HEK293 (cell line): Measurements from ENCODE around the gene YAE1.

Source experiments
- CTCF ChIA-PET: fragments of 350-600 bp; formaldehyde crosslinking; extraction: SDS; loops from one replicate; lab custom pipeline; 2021; ENCODE audit warnings: antibody characterized with exemption; lab: Yijun Ruan, JAX
- POLR2A ChIA-PET: fragments of 300-600 bp; formaldehyde crosslinking; extraction: SDS; loops from one replicate; lab custom pipeline; 2020; ENCODE audit warnings: antibody characterized with exemption, inconsistent platforms; lab: Yijun Ruan, JAX
- H3K27ac ChIP-seq: fragments of 200-500 bp; sonication (Bioruptor generic); 2 replicates; pipeline ENCODE4 v1.5.1; 2014; ENCODE audit warnings: low read depth, low read length, control low read depth, inconsistent platforms; ENCODE audit errors: extremely low read depth
- H3K36me3 ChIP-seq, 2 experiments: fragments of 200-500 bp in 1 of 2; sonication (Bioruptor generic) in 1 of 2; 1 replicate in 1 of 2; 2 replicates in 1 of 2; pipeline ENCODE4 v1.5.1; 2014 to 2017; ENCODE audit warnings: inconsistent platforms in 2 of 2, low read length in 2 of 2; ENCODE audit not compliant: control insufficient read depth in 2 of 2, insufficient read depth in 1 of 2
- H3K4me1 ChIP-seq: fragments of 200-500 bp; sonication (Bioruptor generic); 2 replicates; pipeline ENCODE4 v1.5.1; 2014; ENCODE audit warnings: mild to moderate bottlenecking, low read length, inconsistent platforms; ENCODE audit not compliant: control insufficient read depth, insufficient read depth
- H3K4me3 ChIP-seq: 2 replicates; pipeline ENCODE4 v1.5.1; 2011; ENCODE audit warnings: low read depth, mild to moderate bottlenecking, control low read depth, low read length, moderate library complexity
- H3K9me3 ChIP-seq: fragments of 200-500 bp; sonication (Bioruptor generic); 2 replicates; pipeline ENCODE4 v1.5.1; 2014; ENCODE audit warnings: low read depth, low read length, inconsistent platforms; ENCODE audit not compliant: control insufficient read depth, insufficient read depth
- HOXD13 ChIP-seq: sonication (generic); formaldehyde crosslinking; IDR thresholded peaks from 2 replicates; pipeline ENCODE4 v1.8.0; 2022; ENCODE audit warnings: missing genetic modification reagents, borderline replicate concordance
- KLF16 ChIP-seq: fragments of 450-650 bp; formaldehyde crosslinking; IDR thresholded peaks from 2 replicates; pipeline ENCODE4 v1.5.1; 2017; ENCODE audit warnings: missing biosample characterization, missing genetic modification characterization
- KLF8 ChIP-seq: fragments of 450-650 bp; formaldehyde crosslinking; IDR thresholded peaks from 2 replicates; pipeline ENCODE4 v1.5.1; 2016; ENCODE audit warnings: missing biosample characterization, missing genetic modification characterization
- PRDM6 ChIP-seq: fragments of 450-650 bp; formaldehyde crosslinking; IDR thresholded peaks from 2 replicates; pipeline ENCODE4 v1.5.1; 2017; ENCODE audit warnings: missing biosample characterization, missing genetic modification characterization
- REST ChIP-seq: fragments of 450-650 bp; formaldehyde crosslinking; IDR thresholded peaks from 2 replicates; pipeline ENCODE4 v1.5.1; 2016; ENCODE audit warnings: missing biosample characterization, missing genetic modification characterization
- SCRT2 ChIP-seq: fragments of 450-650 bp; formaldehyde crosslinking; IDR thresholded peaks from 2 replicates; pipeline ENCODE4 v1.5.1; 2016; ENCODE audit warnings: missing biosample characterization, missing genetic modification characterization
- TCF7L2 ChIP-seq: IDR thresholded peaks from 2 replicates; pipeline ENCODE4 v1.6.1; 2011; ENCODE audit warnings: low read depth, mild to moderate bottlenecking, inconsistent platforms, low read length, moderate library complexity, borderline replicate concordance
- ZBTB20 ChIP-seq: fragments of 450-650 bp; formaldehyde crosslinking; IDR thresholded peaks from 2 replicates; pipeline ENCODE4 v1.5.1; 2016; ENCODE audit warnings: missing biosample characterization, missing genetic modification characterization
- ZBTB21 ChIP-seq: fragments of 450-650 bp; formaldehyde crosslinking; IDR thresholded peaks from 2 replicates; pipeline ENCODE4 v1.5.1; 2017; ENCODE audit warnings: missing biosample characterization, missing genetic modification characterization
- ZBTB7A ChIP-seq: fragments of 450-650 bp; formaldehyde crosslinking; IDR thresholded peaks from 2 replicates; pipeline ENCODE4 v1.5.1; 2016; ENCODE audit warnings: low read depth, missing biosample characterization, missing genetic modification characterization
- ZEB2 ChIP-seq: fragments of 450-650 bp; formaldehyde crosslinking; IDR thresholded peaks from 2 replicates; pipeline ENCODE4 v1.5.1; 2016; ENCODE audit warnings: missing biosample characterization, missing genetic modification characterization
- ZFP37 ChIP-seq: fragments of 450-650 bp; formaldehyde crosslinking; IDR thresholded peaks from 2 replicates; pipeline ENCODE4 v1.5.1; 2016; ENCODE audit warnings: missing biosample characterization, missing genetic modification characterization
- ZFP69B ChIP-seq: fragments of 450-650 bp; formaldehyde crosslinking; IDR thresholded peaks from 2 replicates; pipeline ENCODE4 v1.5.1; 2016; ENCODE audit warnings: missing biosample characterization, missing genetic modification characterization
- ZNF133 ChIP-seq: fragments of 450-650 bp; formaldehyde crosslinking; IDR thresholded peaks from 2 replicates; pipeline ENCODE4 v1.5.1; 2016; ENCODE audit warnings: missing biosample characterization, missing genetic modification characterization
- ZNF184 ChIP-seq: fragments of 450-650 bp; IDR thresholded peaks from 2 replicates; pipeline ENCODE4 v1.5.1; 2018; ENCODE audit warnings: missing biosample characterization, mild to moderate bottlenecking, missing genetic modification characterization
- ZNF19 ChIP-seq: fragments of 450-650 bp; formaldehyde crosslinking; IDR thresholded peaks from 2 replicates; pipeline ENCODE4; 2016; ENCODE audit warnings: missing biosample characterization, missing genetic modification characterization, low read depth
- ZNF24 ChIP-seq: fragments of 450-650 bp; formaldehyde crosslinking; IDR thresholded peaks from 2 replicates; pipeline ENCODE4 v1.5.1; 2016; ENCODE audit warnings: missing biosample characterization, missing genetic modification characterization
- ZNF335 ChIP-seq: fragments of 450-650 bp; formaldehyde crosslinking; conservative IDR thresholded peaks from 2 replicates; pipeline ENCODE4 v1.5.1; 2016; ENCODE audit warnings: missing biosample characterization, missing genetic modification characterization
- ZNF354C ChIP-seq: fragments of 450-650 bp; formaldehyde crosslinking; IDR thresholded peaks from 2 replicates; pipeline ENCODE4 v1.5.1; 2016; ENCODE audit warnings: missing biosample characterization, missing genetic modification characterization, low read depth, borderline replicate concordance
- ZNF394 ChIP-seq: fragments of 450-650 bp; formaldehyde crosslinking; IDR thresholded peaks from 2 replicates; pipeline ENCODE4 v1.5.1; 2016; ENCODE audit warnings: missing biosample characterization, missing genetic modification characterization, mild to moderate bottlenecking, moderate library complexity, borderline replicate concordance
- ZNF404 ChIP-seq: fragments of 450-650 bp; formaldehyde crosslinking; IDR thresholded peaks from 2 replicates; pipeline ENCODE4 v1.5.1; 2017; ENCODE audit warnings: missing biosample characterization, missing genetic modification characterization
- ZNF513 ChIP-seq: fragments of 450-650 bp; IDR thresholded peaks from 2 replicates; pipeline ENCODE4 v1.5.1; 2018; ENCODE audit warnings: missing biosample characterization, missing genetic modification characterization
- ZNF521 ChIP-seq: fragments of 450-650 bp; formaldehyde crosslinking; IDR thresholded peaks from 2 replicates; pipeline ENCODE4 v1.5.1; 2017; ENCODE audit warnings: missing biosample characterization, mild to moderate bottlenecking, missing genetic modification characterization
- ZNF629 ChIP-seq: fragments of 450-650 bp; formaldehyde crosslinking; IDR thresholded peaks from 2 replicates; pipeline ENCODE4 v1.5.1; 2017; ENCODE audit warnings: missing biosample characterization, missing genetic modification characterization
- ZNF677 ChIP-seq: fragments of 450-650 bp; IDR thresholded peaks from 2 replicates; pipeline ENCODE4 v1.5.0; 2018; ENCODE audit warnings: missing biosample characterization, mild to moderate bottlenecking, missing genetic modification characterization, moderate library complexity
- ZNF830 ChIP-seq: fragments of 450-650 bp; IDR thresholded peaks from 2 replicates; pipeline ENCODE4 v1.5.0; 2018; ENCODE audit warnings: missing biosample characterization, missing genetic modification characterization, low read depth, mild to moderate bottlenecking, moderate library complexity

Gene YAE1, protein sequence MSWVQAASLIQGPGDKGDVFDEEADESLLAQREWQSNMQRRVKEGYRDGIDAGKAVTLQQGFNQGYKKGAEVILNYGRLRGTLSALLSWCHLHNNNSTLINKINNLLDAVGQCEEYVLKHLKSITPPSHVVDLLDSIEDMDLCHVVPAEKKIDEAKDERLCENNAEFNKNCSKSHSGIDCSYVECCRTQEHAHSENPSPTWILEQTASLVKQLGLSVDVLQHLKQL

DNA sequence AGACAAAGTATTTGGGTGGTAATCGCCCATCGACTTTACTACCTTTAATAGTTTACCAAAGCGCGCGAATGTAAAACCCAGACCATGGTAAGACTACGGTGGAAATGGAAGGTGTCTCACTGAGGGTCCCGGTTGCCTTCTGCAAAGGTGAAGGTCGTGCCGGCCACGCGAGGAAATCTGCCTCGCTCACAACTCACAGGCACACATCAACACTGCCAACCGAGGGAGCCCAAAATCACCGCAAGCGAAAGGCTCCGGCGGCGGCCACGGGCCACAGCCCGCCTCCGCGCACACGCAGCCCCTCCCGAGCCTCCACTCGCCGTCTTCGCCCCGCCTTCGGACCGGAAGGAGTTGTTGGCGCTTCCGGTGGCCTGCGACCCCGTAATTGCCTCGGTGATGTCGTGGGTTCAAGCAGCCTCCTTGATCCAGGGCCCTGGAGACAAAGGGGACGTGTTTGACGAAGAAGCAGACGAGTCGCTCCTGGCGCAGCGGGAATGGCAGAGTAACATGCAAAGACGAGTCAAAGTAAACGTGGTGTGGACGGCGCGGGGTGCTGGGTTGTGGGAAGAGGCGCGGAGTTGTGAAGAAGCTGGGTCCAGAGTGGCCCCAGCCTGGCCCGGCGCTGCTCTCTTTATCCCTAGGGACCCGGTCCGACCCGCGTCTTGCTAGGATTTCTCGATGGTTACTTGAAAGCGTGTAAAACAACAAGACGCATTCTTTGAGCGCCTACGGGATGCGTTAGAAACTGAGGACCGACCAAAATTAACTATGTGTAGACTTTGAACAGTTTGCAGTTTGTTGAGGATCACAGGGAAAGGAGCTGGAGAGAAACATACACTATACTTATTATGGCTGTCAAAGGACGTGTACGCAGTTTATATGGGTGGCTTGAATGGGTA is at the start of gene YAE1:
TSS of gene YAE1 (plus strand) at position 382 of the 899 bp plus-strand sequence. CDS start at position 397, 15 bp downstream.
- ChIA-PET CTCF (interaction anchor here (0.6 to 1.1 kb wide), 4 partner anchors 14 to 673 kb away, joined by 3 to 6 read pairs (median 5); no protein-coding TSS in a partner anchor), POLR2A (interaction anchor here (0.6 to 0.8 kb wide), 2 partner anchors 10 to 14 kb away, joined by 4 to 5 read pairs; no protein-coding TSS in a partner anchor)
- H3K27ac ChIP-seq: peak within 1 kb of the TSS; percentile 83
- no peaks in the 10 kb centered on the region for H3K4me1 ChIP-seq
- H3K9me3 ChIP-seq: no peaks in the 10 kb centered on the region
- H3K4me3 ChIP-seq: peak within 1 kb of the TSS; percentile 100
- H3K36me3 ChIP-seq: peaks cover 4 to 17% of the 10 kb centered on the region in 2 experiments; a peak in 1 of 3 replicates
- TF ChIP-seq SCRT2: no peak
- peak; percentile 79; the same call in 1 of the 2 replicates for TF ChIP-seq ZEB2 (tag by site-specific recombination)
- no peak for TF ChIP-seq ZNF513
- TF ChIP-seq ZFP37 (tag by site-specific recombination): peak; percentile 12; the same call in 1 of the 2 replicates
- TF ChIP-seq ZNF404: no peak
- peak; percentile 79 for TF ChIP-seq ZNF335 (tag by site-specific recombination)
- TF ChIP-seq ZBTB7A: 0 out of 2 replicates have a peak, but pooled peaks have one; percentile 39
- no peak for TF ChIP-seq ZNF677 (tag by site-specific recombination)
- TF ChIP-seq ZNF24 (tag by site-specific recombination): 0 out of 2 replicates have a peak, but pooled peaks have one; percentile 21
- peak; percentile 65 for TF ChIP-seq ZBTB20 (tag by site-specific recombination)
- no peak for TF ChIP-seq KLF16
- TF ChIP-seq ZNF629: peak; percentile 84
- no peak for TF ChIP-seq REST (tag by site-specific recombination)
- TF ChIP-seq TCF7L2: no peak
- no peak for TF ChIP-seq ZNF354C (tag by site-specific recombination)
- peak; percentile 29; the same call in 1 of the 2 replicates for TF ChIP-seq KLF8 (tag by site-specific recombination)
- TF ChIP-seq ZNF830 (tag by site-specific recombination): no peak
- 0 out of 2 replicates have a peak, but pooled peaks have one; percentile 21 for TF ChIP-seq ZBTB21
- TF ChIP-seq PRDM6 (tag by site-specific recombination): no peak
- no peak for TF ChIP-seq HOXD13 (CRISPR knock-in tag)
- no peak for TF ChIP-seq ZNF521 (tag by site-specific recombination)
- peak; percentile 83; the same call in 1 of the 2 replicates for TF ChIP-seq ZNF394 (tag by site-specific recombination)
- TF ChIP-seq ZNF133 (tag by site-specific recombination): no peak
- TF ChIP-seq ZFP69B: peak; percentile 40; the same call in 1 of the 2 replicates
- TF ChIP-seq ZNF184: no peak
- TF ChIP-seq ZNF19: no peak
